GM21786 (cell line): Measurements from ENCODE around the gene STRAP.
"Not testable (repeated sequence)": the region's sequence is repeated elsewhere in the genome, so short reads cannot be mapped to it uniquely, and the experiment has no call there.

ENCODE experiments used
- ATAC-seq: cut with Tn5 transposase; IDR thresholded peaks from one replicate; pipeline ENCODE4 v1.9.1; 2021; ENCODE audit not compliant: unreplicated experiment

STRAP gene

GRCh38 chr12:15919418-15919817 lies 37.2 kb downstream of the STRAP start:
- ATAC-seq, result no peak

GRCh38 chr12:15924956-15925355 lies 42.8 kb downstream of the STRAP start:
- ATAC-seq, result no peak

GRCh38 chr12:15928346-15928745 lies 46.2 kb downstream of the STRAP start:
- no peak for ATAC-seq

GRCh38 chr12:15928870-15929571 lies 46.8 kb downstream of the STRAP start:
- no peak for ATAC-seq

- ATAC-seq, result peak; percentile 72
These were observed 49.4 kb downstream of the STRAP start for GRCh38 chr12:15931590-15932053.

GRCh38 chr12:15932327-15932726 lies 50.1 kb downstream of the STRAP start:
- ATAC-seq, result no peak

GRCh38 chr12:15932971-15933370 lies 50.8 kb downstream of the STRAP start:
- ATAC-seq, result no peak

GRCh38 chr12:15933751-15934150 lies 51.6 kb downstream of the STRAP start:
- ATAC-seq, result no peak

- ATAC-seq, result no peak
These were observed 54.6 kb downstream of the STRAP start for GRCh38 chr12:15936751-15937150.

GRCh38 chr12:15937902-15938301 lies 55.7 kb downstream of the STRAP start:
- ATAC-seq, result no peak

GRCh38 chr12:15939111-15939510 lies 56.9 kb downstream of the STRAP start:
- ATAC-seq, result no peak

GRCh38 chr12:15942475-15942874 lies 60.3 kb downstream of the STRAP start:
- no peak for ATAC-seq

GRCh38 chr12:15943519-15943918 lies 61.3 kb downstream of the STRAP start:
- not testable (repeated sequence) for ATAC-seq

- ATAC-seq, result not testable (repeated sequence)
These were observed 66.3 kb downstream of the STRAP start for GRCh38 chr12:15948461-15948860.
